ENCODE results near the gene ISL2. TPM values are rescaled to one million over a fixed set of nuclear protein-coding genes. Genes with fewer than 3 reads are reported as not detected.
"Not testable (repeated sequence)": the region's sequence is repeated elsewhere in the genome, so short reads cannot be mapped to it uniquely, and the experiment has no call there.

Gene ISL2
- total RNA-seq, 1 donor from 2014 or later, result 0.38 TPM

DNA sequence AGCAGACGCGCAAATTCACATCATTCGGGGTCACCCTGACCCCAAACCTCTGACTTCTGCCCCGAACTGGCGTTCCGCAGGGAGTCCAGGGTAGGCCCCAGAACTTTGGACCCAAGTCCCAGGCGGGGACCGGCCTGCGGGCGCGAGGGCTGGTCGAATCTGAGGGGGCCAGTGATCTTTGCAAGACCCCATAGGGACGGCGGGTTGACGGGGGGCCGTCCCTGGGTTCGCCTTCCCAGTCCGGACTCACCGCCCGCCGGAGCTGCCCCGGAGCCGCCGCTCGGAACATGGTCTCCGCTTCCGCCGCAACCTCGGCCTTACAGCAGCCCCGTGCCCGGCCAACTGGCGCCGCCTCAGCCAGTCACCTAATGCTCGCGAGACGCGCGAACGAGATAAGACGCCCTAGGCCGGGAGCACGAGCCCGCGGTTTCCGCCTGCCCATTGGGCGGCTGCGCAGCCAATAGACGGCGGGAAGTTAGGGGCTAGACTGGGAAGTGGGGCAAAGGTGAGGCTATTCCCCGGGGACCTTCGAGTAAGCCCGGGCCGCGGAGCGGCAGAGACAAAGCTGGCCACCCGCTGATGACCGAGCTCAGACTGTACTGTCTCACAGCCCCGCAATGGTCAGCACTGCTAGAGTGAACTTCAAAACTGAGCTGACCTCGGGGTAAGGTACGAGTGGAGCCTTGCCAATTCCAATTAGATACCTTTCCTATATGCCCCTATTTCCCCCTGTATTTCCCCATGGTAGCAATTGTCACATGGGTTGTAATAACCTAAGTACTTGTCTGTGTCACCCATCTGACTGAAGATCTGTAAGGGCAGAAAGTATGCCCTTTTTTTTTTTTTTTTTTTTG is 25.2 kb upstream of the ISL2 start, which contains the start of gene ETFA:
TSS of gene ETFA (minus strand) at position 370 of the 854 bp plus-strand sequence. CDS start at position 289, 81 bp downstream.
- H3K27ac Mint-ChIP-seq, result peak within 1 kb of the TSS; percentile 95
- peak; percentile 83 for DNase-seq (ENCODE audit: low spot score, unreplicated experiment)
- peak within 1 kb of the TSS; percentile 87 for H3K4me3 Mint-ChIP-seq (ENCODE audit: low read depth)
- peaks cover 24% of the 10 kb centered on the region for H3K4me1 Mint-ChIP-seq (ENCODE audit: low read depth)
- peaks cover 5% of the 10 kb centered on the region for H3K9me3 Mint-ChIP-seq (ENCODE audit: low read depth)
- H3K27me3 Mint-ChIP-seq, result no peaks in the 10 kb centered on the region
- H3K36me3 Mint-ChIP-seq (ENCODE audit: insufficient read depth), result peaks cover 4% of the 10 kb centered on the region
- TF ChIP-seq, protein P1, sequence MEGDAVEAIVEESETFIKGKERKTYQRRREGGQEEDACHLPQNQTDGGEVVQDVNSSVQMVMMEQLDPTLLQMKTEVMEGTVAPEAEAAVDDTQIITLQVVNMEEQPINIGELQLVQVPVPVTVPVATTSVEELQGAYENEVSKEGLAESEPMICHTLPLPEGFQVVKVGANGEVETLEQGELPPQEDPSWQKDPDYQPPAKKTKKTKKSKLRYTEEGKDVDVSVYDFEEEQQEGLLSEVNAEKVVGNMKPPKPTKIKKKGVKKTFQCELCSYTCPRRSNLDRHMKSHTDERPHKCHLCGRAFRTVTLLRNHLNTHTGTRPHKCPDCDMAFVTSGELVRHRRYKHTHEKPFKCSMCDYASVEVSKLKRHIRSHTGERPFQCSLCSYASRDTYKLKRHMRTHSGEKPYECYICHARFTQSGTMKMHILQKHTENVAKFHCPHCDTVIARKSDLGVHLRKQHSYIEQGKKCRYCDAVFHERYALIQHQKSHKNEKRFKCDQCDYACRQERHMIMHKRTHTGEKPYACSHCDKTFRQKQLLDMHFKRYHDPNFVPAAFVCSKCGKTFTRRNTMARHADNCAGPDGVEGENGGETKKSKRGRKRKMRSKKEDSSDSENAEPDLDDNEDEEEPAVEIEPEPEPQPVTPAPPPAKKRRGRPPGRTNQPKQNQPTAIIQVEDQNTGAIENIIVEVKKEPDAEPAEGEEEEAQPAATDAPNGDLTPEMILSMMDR (IDR thresholded peaks at IDR 0.05; ENCODE audit: unreplicated experiment), result no peak

DNA sequence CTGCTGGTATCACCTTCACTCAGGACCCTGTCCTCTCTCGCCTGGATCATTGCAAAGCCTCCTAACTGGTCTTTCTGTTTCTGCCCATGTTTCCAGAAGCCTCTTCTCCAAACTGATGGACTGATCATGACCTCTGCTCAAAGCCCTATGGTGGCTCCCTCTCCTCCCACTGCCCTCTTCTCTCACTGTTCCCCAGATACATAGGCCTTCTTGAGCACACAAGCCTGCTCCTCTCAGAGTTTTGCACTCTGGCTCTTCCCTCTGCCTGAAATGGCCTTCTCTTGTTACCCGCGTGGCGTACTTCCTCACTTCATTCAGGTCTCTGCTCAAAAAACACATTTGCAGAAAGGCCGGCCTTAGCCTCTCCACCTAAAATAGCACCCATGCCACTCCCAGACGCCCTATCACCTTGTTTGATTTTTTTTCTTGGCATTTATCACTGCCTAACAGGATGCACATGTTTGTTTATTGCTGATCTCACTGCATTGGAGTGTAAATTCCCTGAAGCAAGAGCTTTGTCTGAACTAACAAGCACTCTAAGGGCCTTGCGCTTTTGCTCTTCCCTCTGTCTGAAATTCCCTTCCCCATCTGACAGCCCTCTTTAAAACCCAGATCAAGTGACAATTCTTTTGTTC is 23.9 kb upstream of the ISL2 start:
- Mint-ChIP-seq H3K27me3 (no peaks in the 10 kb centered on the region), H3K36me3 (ENCODE audit: insufficient read depth) (peaks cover 4% of the 10 kb centered on the region), H3K4me3 (ENCODE audit: low read depth) (peak overlapping the region; percentile 40), H3K4me1 (ENCODE audit: low read depth) (peaks cover 24% of the 10 kb centered on the region), H3K9me3 (ENCODE audit: low read depth) (peaks cover 5% of the 10 kb centered on the region), H3K27ac (peak overlapping the region; percentile 4)
- no peak for DNase-seq (ENCODE audit: low spot score, unreplicated experiment)
- TF ChIP-seq, protein P1 (IDR thresholded peaks at IDR 0.05; ENCODE audit: unreplicated experiment), result no peak

DNA sequence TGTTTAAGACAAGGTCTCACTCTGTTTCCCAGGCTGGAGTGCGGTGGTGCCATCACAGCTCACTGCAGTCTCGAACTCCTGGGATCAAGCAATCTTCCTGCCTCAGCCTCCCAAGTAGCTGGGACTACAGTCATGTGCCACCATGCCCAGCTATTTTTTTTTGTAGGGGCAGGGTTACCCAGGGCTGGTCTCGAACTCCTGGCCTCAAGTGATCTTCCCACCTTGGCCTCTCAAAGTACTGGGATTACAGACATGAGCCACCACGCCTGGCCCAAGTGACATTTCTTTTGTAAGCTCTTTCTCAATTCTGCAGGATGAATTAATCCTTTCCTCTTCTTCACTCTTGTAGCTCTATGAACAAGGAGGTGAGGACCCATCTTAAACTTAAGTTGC is 23.4 kb upstream of the ISL2 start:
- peak overlapping the region; percentile 4 for H3K27ac Mint-ChIP-seq
- DNase-seq (ENCODE audit: low spot score, unreplicated experiment); H3K27me3 Mint-ChIP-seq; H3K36me3 Mint-ChIP-seq (ENCODE audit: insufficient read depth); H3K9me3 Mint-ChIP-seq (ENCODE audit: low read depth): not testable (repeated sequence)
- H3K4me3 Mint-ChIP-seq (ENCODE audit: low read depth), result peak overlapping the region; percentile 31
- peaks cover 23% of the 10 kb centered on the region for H3K4me1 Mint-ChIP-seq (ENCODE audit: low read depth)

DNA sequence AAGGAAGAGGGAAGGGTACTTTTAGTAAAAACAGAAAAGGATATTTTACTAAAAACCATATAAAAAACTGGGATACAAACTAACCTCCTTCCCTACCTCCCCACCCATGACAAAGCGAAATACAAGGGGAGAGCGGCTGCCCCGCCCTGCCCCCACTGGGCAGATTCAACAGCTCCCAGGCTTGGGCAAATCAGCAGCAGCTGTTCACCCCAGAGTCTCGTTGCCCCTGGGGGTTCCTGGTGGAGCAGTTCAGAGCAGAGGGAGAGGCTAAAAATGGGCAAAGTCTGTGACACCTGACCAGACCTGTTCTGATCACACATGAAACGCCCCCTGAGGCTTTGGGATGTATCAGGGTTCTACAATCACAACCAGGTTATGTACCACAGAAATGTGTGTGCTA is 22.8 kb upstream of the ISL2 start:
- DNase-seq (ENCODE audit: low spot score, unreplicated experiment), result no peak
- Mint-ChIP-seq H3K4me1 (ENCODE audit: low read depth) (peaks cover 20% of the 10 kb centered on the region), H3K27ac (no peak overlapping the region), H3K36me3 (ENCODE audit: insufficient read depth) (peaks cover 4% of the 10 kb centered on the region), H3K4me3 (ENCODE audit: low read depth) (peak overlapping the region; percentile 31), H3K9me3 (ENCODE audit: low read depth) (peaks cover 5% of the 10 kb centered on the region), H3K27me3 (no peaks in the 10 kb centered on the region)
- TF ChIP-seq, protein P1 (IDR thresholded peaks at IDR 0.05; ENCODE audit: unreplicated experiment), result no peak

DNA sequence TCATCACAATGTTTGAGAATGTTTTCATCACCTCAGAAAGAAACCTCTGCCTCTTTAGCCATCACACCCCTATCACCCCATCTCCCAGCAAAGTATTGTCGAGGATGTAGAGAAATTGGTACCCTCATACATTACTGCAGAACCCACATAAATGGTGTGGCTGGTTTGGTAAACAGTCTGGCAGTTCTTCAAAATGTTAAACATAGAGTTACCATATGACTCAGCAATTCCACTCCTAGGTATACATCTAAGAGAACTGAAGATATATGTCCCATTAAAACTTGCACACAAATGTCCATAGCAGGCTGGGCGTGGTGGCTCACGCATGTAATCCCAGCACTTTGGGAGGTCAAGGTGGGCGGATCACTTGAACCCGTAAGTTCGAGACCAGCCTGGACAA is 16.6 kb upstream of the ISL2 start:
- no peaks in the 10 kb centered on the region for H3K9me3 Mint-ChIP-seq (ENCODE audit: low read depth)
- H3K4me3 Mint-ChIP-seq (ENCODE audit: low read depth), result no peak overlapping the region
- DNase-seq (ENCODE audit: low spot score, unreplicated experiment), result no peak
- H3K4me1 Mint-ChIP-seq (ENCODE audit: low read depth), result no peaks in the 10 kb centered on the region
- no peak overlapping the region for H3K27ac Mint-ChIP-seq
- TF ChIP-seq, protein P1 (IDR thresholded peaks at IDR 0.05; ENCODE audit: unreplicated experiment), result no peak
- H3K36me3 Mint-ChIP-seq (ENCODE audit: insufficient read depth), result no peaks in the 10 kb centered on the region
- peaks cover 15% of the 10 kb centered on the region for H3K27me3 Mint-ChIP-seq
